GDM1 (cell line): ENCODE results near the gene PSMB11.

Experiments
- DNase-seq: peaks from one replicate; lab custom pipeline; 2025; lab: John Stamatoyannopoulos, UW

PSMB11 gene

DNA sequence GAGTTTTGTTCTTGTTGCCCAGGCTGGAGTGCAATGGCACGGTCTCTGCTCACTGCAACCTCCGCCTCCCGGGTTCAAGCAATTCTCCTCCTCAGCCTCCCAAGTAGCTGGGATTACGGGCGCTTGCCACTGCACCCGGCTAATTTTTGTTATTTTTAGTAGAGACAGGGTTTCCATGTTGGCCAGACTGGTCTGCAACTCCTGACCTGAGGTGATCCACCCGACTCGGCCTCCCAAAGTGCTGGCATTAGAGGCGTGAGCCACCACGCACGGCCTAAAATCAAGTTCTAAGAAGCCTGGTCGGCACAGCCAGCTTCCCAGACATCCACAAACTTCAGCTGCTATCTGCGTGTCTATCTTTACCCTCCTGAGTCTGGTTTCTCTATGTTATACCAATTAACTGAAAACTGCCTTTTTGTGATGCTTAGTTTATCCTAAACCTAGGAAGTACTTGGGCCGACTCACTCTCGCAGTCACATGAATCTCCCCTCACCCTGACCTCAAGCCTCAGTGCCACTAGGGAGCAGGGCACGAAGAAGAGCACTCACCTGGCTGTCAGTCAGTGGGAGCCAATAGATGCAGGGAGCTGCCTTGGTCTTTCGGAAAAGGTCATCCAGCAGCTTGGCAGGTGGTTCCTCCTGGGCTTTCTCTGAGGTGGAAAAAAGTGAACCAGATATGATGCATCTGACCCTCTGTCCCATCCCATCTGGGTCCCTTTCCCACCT is 18.7 kb downstream of the PSMB11 start:
- DNase-seq, result no peak

DNA sequence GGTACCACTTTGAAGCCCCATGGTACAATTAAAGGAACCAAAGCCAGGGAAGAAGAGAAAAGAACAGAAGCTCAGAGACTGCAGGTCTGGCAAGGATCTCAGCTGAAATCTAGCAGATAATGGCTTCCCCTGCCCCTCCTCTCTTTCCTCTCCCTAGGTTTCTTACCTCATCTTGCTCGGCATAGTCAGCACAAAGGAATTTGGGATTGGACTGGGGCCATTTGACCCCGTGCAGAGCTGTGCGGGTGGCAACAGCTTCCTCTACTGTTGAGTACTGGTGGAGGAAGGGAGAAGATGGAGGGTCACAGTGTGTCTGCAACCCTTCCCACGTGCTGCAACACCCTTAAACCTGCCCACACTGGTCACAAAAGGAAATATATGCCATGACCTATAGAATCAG is 20.0 kb downstream of the PSMB11 start:
- DNase-seq, result no peak

DNA sequence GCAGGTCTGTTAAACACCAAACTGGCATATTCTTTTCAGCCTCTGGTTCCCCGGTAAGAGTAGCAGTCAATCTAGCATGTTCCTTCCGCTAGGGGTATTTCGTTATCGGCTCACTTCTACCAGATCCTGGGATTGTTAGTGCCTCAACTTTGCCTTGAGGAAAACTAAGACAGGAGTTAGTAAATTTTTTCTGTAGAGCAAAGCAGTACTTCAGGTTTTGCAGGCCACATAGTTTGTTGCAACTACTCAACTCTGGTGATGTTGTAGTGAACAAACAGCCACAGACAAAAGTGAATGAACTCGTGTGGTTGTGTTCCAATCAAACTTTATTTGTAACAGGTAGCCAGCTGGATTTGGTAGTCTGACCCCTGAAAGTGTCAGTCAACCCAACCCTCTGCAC is 21.6 kb downstream of the PSMB11 start:
- no peak for DNase-seq

DNA sequence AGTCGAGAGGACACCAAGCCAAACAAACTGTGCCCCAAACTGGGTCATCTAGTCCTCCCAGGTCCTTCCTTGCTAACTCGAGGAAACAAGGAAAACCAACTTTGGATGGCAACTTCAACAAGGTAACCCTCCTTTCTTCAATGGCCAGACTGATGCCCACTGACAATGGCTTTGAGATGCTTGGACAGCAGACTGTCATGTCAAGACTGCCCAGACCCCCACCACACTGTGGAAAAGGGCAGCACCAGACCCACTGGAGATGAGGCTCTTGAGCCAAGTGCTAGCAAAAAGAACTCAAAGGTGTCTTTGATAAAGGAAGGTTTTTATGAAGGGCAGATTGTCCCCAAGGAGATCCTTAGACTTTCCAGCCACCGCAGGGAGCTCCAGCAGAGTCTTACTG is 24.4 kb downstream of the PSMB11 start:
- DNase-seq, result no peak

DNA sequence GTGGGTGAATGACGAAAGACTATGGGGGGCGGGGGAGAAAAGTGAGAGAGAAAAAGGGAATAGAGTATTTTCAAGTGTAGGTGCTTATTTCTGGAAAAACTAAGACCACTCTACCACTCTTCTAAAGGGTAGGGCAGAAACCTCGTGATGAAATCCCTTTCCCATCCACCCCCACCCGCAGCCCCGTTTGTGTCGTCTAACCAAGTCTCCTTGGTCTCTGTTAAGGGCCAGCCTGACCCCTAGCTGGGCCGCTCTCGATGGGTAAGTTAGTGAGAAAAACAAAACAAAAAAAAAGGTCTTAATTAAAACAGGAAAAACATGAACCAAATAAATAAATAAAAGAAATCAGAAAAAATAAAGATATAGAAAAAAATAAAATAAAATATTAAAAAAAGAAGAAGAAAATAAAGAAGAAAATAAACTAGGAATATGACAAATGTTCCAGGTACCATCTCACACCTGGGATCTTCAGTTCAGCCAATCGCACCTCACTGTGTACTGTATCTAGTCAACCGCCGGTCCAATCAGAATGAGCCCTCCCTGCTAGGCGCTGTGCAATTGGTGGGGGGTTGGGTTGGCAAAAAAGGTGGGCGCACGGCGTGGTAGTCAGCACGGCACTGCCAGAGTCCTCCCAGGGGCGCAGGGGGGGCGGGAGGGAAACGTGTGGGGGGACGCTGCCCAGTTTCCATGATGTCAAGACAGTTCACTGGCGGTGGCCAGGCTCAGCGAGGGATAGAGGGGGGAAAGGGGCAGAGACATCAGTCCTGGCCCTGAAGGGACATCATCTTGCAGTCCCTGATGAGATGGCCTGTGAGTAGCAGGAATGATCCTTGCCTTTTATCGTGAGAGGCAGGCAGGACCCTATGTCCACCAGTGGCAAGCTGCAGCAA is 25.1 kb downstream of the PSMB11 start:
- no peak for DNase-seq

DNA sequence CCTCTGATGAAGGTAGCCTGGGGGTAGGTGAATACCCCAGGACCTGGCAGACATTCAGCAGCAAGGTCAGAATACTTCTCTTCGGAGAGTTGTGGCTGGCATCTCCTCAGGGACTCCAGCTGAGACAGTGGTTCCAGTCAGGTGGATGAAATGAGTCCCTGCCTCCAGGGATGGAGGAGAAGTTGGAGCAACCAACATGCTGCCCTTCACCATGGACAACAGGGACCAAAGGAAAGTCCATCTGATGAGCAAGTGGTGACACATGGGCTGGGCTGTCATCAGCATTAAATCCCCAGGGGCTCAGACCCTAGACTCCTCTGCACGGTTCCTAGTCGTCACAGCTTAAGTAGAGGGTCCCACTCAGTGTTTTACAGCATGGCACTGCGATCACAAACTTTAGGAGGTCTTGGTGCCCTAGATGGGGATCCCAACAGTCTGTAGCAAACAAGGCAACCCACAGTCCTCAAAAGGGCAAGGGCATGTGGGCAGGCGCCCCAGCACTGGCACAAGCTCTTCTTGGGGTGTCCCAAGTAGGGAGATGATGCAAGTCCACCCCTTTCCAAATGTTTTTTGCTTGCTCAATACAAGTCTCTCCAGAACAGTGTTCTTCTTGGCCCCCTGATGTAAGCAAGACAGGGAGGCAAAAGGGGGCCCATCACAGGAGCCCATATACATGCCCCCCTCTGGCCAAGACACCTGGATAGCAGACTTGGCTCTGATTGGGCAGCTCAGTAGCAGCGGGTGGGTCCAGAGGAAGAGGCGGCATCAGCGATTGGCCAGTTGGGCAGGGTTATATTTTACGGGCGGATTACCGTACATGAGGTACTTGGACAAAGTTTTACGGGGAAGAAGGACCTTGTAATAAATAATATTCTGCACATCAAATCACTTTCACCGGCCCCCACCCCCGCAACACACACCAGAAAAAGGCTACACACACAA is 26.1 kb downstream of the PSMB11 start:
- DNase-seq, result no peak

DNA sequence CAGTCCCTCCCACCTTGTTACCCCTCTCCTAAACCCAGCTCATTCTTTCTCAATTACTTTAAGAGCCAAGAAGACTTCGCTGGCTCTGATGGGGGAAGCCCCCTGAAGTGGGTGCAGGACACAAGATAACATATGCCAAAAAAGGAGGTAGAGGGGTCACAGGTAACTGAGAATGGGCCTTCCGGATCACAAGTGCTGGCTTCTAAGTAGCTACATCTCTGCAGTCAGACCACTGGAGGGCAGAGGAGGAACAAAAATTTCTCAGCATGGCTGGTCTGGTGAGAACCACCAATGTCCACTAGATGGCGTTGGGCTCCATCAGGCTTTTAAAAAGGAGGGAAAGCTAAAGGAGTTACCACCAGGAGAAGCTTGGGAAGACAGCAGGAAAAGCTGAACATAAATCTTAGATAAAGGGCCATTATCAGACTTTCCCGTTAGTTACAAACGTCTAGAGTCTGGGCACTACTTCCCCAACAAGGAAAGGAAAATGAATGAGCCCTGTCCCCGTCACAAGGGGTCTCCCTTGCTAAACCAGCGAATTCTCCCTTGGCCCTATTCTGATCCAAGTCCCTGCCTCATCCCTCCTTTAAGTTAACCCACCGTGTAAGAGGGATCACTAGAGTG is 26.9 kb downstream of the PSMB11 start:
- DNase-seq, result no peak

DNA sequence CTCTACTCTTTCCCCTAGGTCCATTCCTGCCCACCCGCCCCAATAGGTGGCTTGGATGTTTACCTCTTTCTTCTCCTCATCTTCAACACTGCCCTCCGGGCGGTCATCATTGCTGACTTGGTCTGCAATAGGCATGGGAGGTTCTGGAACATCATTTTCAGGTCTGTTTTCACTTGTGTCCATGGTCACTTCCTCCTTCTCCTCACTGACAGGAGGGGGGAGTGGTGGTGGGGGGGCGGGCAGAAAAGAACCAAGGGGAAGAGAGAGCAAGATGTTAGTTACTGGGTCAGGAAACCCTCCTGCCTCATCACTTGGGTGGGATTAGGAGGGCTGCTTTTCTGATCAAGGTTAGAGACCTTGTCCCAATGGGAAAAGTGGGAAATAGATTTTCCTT is 27.4 kb downstream of the PSMB11 start:
- DNase-seq, result no peak

DNA sequence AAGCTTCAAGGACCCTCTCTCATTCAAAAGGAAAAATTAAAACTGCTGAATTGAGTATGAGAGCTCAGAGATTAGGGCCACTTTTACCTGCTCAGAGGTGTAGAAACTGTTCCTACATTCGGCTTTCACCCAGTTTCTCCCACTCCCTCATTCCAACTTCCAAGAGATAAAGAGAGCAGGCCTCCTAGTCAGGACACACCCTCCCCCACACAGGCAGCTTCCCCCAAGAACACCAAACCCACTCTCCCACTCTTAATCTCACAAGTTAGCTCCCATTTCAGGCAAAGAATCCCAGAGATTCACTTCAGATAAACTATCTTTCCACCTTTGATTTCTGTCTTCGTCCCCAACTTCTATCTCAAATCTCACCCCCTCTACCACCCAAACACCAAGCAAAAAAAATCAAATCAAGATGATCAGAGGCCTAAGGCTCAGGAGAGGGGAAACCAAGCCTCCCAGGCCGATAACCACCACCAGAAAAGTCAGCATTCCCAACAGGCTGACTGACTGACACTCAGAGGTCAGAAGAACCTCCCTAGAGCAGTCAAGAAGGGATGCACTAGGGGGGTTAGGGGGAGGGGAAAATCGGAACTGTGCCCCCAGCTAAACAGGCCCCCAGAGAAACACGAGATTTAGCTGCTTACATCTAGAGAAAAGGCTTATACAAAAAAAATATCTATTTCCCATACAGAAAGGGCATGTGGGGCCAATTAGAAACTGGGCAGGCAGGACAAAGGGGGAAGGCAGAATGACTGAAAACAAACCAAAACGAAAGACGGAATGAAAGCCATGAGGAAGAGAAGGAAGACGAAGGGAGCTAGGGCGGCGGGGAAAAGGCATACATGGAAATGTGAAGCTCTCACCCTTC is 28.5 kb downstream of the PSMB11 start:
- DNase-seq, result no peak

DNA sequence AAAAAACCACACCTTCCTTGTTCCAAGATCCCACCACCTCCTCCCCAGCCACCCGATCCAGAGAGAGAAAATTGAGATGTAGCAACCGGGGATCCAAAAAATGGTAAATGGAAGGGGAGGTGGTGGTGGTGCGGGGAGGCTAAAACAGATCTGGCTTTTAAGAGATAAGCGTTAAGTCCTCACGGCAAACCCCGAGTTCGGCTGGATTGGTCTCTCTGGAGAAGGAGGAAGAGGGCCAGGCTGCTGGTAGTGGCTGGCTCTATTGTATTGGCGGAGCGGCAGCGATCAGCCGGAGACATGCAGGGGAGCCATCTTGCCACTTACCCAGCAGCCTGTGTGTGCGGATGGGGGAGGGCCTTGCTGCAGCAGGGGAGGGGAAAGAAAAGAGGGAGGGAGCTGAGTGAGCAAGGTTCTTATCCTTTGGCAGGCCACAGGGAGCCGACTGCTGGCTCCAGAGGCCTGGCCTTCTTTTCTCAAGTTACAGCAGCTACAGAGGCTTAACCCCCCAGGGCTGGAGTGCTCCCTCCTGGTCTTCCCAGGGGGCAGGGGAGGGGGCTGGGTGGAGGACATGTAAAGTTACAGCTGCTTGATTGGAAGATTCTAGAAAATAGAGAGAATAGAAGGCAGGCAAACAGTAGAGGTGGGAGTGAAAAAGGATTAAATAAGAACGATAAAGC is 29.4 kb downstream of the PSMB11 start:
- no peak for DNase-seq

DNA sequence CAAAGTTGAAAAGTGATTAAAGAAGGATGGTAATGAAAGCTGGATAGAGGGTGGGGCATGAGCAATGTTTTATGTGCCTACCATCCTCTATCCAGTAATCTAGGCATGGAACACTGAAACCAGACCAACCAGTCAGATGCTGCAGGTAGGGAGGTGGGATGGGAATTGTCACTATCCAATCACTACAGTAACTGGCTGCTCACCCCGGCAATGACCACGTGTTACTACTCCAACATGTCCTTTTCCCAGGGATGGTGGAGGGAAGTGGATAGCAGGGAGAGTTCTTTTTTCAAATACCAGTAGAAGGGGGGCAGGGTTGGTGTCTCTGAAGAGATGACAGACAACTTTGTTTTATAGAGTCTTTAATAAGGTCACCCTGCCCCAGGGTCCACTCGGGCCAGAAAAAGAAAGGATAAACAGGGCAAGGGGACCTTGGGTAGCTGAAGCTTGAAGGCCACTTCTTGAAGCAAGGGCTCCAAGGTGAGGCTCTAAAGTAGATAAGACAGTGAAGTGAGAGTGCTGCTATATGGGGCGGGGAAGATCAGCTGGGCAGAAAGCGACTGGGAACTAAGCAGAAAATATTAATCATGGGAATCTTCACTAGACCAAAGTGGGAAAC is 30.0 kb downstream of the PSMB11 start:
- DNase-seq, result no peak

DNA sequence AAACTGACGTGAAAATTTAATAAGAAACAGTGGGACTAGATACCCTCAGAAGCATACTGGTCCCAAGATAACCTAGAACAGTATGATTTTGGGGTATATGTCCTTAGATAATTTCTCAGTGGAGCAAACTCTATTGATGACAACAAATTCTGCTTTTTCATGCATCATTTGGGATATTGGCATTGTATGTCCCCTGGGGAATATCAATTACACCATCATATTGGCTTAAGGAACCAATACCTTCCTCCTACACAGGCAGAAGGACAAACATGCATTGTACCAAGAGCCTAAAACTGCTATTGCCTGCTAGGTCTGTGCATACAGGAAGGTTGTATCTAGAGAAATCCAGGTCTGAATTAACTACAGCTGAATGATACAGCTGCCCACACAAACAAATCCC is 32.9 kb downstream of the PSMB11 start:
- no peak for DNase-seq

DNA sequence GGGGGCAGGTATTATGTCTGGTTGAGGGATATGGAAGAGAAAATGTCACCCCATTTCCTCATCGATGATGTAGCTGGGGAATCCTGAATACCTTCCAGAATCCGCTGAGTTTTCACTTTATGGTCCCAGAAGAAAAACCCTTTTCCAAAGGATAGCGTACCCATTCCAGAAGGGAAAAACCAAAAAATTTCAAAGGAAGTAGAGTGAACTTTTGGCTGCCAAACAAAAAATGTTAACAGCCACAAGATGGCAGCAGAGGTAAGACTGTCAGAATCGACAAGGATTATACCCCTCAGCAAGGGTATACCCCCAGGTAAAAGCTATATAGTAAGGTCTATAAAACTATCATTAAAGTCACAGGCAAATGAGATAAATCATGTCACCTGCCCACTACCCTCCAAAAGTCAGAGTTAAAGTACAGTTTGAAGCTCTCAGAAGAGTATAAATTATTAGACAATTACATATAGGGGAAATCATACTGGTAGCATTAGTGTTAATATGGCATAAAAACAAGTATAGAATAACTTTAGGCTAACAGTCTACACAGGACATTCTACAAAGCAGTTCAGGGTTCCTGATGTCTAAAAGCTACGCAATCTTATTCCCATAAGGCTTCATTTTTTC is 34.9 kb downstream of the PSMB11 start:
- no peak for DNase-seq

DNA sequence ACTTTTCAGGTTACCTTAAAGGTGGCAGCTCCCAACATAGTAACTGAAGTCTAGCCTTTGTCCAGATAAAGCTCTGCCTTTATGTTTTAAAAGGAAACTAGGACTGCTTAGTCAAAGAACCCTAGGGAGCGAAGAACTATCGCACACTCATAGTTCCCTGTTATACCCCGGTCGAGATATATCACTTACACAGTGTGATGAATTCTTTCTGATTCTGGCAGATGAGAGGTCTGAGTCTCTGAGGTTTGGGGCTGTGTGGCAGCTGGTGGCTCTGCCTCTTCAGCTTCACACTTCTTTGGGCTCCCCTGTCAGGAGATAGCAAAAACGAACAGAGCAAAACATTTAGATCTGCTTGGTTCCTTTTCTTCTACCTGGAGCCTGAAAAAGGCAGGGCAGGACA is 36.0 kb downstream of the PSMB11 start:
- DNase-seq, result no peak

DNA sequence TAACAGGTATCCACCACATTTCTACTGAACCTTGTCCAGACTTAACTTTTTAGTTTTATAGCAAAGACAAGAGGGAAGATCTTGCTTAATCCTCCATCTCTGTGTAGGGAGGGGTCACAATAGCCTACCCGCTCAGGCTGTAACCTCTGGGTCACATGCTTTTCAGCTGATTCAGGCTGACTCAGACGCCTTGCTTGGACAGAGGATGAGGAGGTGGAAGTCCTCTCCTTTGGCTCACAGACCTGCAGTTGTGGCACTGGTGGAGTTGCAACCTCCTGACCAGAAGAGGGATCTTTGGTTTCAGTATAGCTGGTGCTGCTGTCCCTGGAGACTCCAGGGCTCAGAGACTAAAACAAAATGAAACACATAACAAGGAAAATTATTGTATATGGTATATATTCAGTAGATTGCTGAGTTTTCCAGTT is 36.7 kb downstream of the PSMB11 start:
- DNase-seq, result no peak

DNA sequence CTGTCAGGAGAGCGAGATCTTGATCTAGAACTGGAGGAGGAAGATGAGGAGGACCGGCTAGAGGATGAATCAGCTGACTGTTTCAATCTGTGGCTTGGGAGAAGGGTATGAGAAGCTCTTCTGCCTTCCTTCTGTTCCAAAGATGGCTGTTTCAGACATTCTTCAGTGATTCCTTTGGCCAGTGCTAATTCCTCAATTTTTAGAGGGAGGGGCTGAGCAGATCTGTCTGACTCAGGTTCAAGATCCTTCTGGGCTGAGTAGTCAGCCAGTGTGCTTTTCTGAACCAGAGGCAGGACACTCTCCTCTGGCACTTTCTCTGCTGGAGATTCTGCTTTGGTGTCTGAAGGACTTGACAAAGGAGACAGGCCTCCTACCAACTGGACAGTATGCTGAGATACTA is 37.7 kb downstream of the PSMB11 start:
- no peak for DNase-seq

DNA sequence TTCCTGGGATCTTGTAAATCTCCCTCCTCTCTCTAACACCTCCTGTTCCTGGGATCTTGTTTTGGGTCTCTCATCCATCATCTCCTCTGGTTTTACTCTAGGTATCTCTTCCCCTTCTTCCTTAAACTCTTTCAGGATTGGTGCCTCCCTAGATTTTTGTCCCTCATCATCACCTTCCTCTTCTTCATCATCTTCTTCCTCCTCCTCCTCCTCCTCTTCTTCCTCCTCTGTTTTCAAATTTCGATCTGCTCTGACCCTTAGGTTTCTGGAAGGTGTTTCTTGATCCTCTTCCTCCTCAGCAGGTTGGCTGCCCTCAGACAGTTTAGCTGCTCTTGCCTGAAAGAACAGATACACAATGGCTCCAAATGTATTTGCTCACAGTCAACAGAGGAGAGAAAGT is 38.5 kb downstream of the PSMB11 start:
- no peak for DNase-seq

DNA sequence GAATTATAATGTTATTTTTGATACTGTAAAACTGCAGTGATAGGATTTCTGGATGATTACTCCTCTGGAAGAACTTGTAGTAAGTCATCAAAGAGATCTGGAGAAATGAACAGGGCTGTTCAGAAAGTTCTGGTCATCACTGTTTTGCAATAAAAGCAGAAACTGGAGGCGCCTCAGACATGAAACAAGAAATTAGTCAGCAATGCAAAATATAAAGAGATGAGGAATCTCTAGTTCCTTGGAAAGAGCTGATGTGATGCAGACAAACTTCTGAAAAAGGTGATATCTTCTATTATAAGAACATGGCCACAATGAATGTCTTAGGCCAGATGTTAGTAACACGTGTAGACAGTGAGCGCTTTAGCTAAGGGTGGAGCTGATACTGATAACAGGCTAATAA is 43.4 kb downstream of the PSMB11 start:
- no peak for DNase-seq

DNA sequence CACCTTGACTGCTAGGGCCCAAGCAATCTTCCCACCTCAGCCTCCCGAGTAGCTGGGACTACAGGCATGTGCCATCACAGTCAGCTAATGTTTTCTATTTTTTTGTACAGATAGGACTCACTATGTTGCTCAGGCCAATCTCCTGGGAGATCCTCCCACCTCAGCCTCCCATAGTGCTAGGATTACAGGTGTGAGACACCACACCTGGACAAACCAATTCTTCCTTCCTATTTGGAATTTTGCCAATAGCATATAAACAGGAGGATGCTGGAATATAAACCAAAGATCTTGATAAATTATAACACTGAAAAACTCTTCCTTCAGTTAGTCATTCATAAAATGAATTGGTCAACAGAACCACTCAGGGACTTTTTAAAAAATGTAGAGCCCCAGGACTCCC is 44.6 kb downstream of the PSMB11 start:
- DNase-seq, result no peak
